Activated CD8-positive, alpha-beta T cell treated with anti-CD3 and anti-CD28 coated beads, Interleukin-2, amount 10 ng/mL, durations not matched to agents 7 days and 5 days (primary cell): Measurements from ENCODE around the gene WDFY4. TPM values are rescaled to one million over a fixed set of nuclear protein-coding genes. Genes with fewer than 3 reads are reported as not detected.

Source experiments
- ATAC-seq: fragments of 150-1000 bp; cut with Tn5 transposase; one replicate; pipeline ENCODE4 v1.10.0; 2021; ENCODE audit warnings: moderate library complexity
- CTCF ChIA-PET: fragments of 350-600 bp; sonication (Branson Sonifier 250); formaldehyde crosslinking; loops from one replicate; lab custom pipeline; 2021; ENCODE audit warnings: antibody characterized with exemption; lab: Charles Lee
- POLR2A ChIA-PET: fragments of 350-600 bp; sonication (Branson Sonifier 250); formaldehyde crosslinking; loops from one replicate; lab custom pipeline; 2021; ENCODE audit warnings: antibody characterized with exemption; lab: Charles Lee
- DNase-seq: peaks from one replicate; pipeline ENCODE4 v3.0.0-alpha.2; 2020
- H3K27ac Mint-ChIP-seq: one replicate; pipeline ENCODE4 v1.8.0; 2021; ENCODE audit warnings: mild to moderate bottlenecking, mixed read lengths
- H3K27me3 Mint-ChIP-seq: one replicate; pipeline ENCODE4 v1.8.0; 2021; ENCODE audit warnings: low read depth, mixed read lengths
- H3K36me3 Mint-ChIP-seq: one replicate; pipeline ENCODE4 v1.8.0; 2021; ENCODE audit warnings: low read depth, mixed read lengths
- H3K4me1 Mint-ChIP-seq: one replicate; pipeline ENCODE4 v1.8.0; 2021; ENCODE audit warnings: low read depth, mixed read lengths
- H3K4me3 Mint-ChIP-seq: one replicate; pipeline ENCODE4 v1.8.0; 2021; ENCODE audit warnings: mild to moderate bottlenecking, mixed read lengths
- H3K9me3 Mint-ChIP-seq: one replicate; pipeline ENCODE4 v1.8.0; 2022; ENCODE audit warnings: mixed read lengths; ENCODE audit not compliant: insufficient read depth
- total RNA-seq, 2 experiments: library from RNA; stranded (reverse); gene quantifications; one replicate each; pipeline ENCODE4 v1.2.3, GENCODE V29; 2021

The WDFY4 gene
- total RNA-seq, 2 experiments from 2014 or later = 0.16 to 0.37 TPM

DNA sequence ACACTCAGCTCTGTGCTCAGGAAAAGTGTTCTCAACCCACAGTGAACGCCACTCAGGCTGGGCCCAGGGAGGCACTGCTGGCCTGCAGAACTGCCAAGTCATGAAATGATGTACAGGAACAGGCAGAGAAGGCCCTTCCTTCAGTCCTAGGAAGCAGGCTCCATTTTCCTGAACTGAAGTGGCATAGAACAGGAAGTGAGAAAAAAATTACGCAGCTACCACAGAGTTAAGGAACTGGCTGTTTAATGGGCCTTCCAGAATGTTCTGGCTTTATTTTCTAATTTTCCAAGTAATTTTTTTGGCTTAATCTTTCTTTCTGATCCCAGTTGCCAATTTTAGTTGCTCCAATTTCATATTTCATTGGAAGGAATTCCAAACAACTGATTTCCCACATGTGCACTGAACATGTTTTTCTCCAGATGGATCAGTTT, 215.7 kb downstream of the WDFY4 start:
- ChIA-PET POLR2A (interaction anchor here (0.6 kb wide), 1 partner anchor 107 kb away, joined by 4 read pairs; no protein-coding TSS in a partner anchor), CTCF (no interaction called here)
- H3K4me3 Mint-ChIP-seq = no peak overlapping the region
- no peaks in the 10 kb centered on the region for H3K36me3 Mint-ChIP-seq
- DNase-seq = no peak
- H3K4me1 Mint-ChIP-seq = no peaks in the 10 kb centered on the region
- no peak overlapping the region for H3K27ac Mint-ChIP-seq
- no peaks in the 10 kb centered on the region for H3K9me3 Mint-ChIP-seq
- no peak for ATAC-seq
- no peaks in the 10 kb centered on the region for H3K27me3 Mint-ChIP-seq

GRCh38 chr10:48901319-48901718, 216.6 kb downstream of the WDFY4 start:
- no peaks in the 10 kb centered on the region for H3K36me3 Mint-ChIP-seq
- no peak overlapping the region for H3K4me3 Mint-ChIP-seq
- no peaks in the 10 kb centered on the region for H3K9me3 Mint-ChIP-seq
- DNase-seq (no peak), ATAC-seq (no peak)
- H3K27me3 Mint-ChIP-seq = no peaks in the 10 kb centered on the region
- no peak overlapping the region for H3K27ac Mint-ChIP-seq
- CTCF ChIA-PET = no interaction called here
- POLR2A ChIA-PET = no interaction called here
- H3K4me1 Mint-ChIP-seq = no peaks in the 10 kb centered on the region

DNA sequence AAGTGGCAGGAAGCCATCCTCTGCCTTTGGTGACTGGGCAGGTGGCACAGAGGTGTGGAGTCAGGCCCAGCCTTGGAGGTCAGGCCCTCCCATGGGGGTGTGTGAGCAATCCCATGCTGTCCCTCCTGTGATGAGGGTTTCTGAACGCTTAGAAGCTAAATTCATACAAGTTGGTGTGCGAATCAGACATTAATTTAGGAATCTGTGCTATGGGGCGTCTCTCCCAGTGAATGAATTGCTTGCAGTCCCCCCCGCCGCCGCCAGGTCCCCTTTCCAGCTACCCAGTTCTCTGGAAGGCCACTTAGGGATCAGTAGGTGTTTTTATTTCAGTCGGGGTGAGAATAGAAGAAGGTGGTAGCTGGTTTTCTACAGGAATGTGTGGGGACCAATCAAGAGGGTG, 217.4 kb downstream of the WDFY4 start:
- Mint-ChIP-seq H3K4me3 (no peak overlapping the region), H3K27ac (no peak overlapping the region), H3K27me3 (no peaks in the 10 kb centered on the region), H3K36me3 (no peaks in the 10 kb centered on the region), H3K4me1 (no peaks in the 10 kb centered on the region), H3K9me3 (no peaks in the 10 kb centered on the region)
- ATAC-seq = no peak
- POLR2A ChIA-PET = no interaction called here
- CTCF ChIA-PET = interaction anchor here (0.6 kb wide), 1 partner anchor 614 kb away, joined by 3 read pairs; no protein-coding TSS in a partner anchor
- DNase-seq = no peak

GRCh38 chr10:48903151-48903550, 218.5 kb downstream of the WDFY4 start:
- H3K27me3 Mint-ChIP-seq = peaks cover 4% of the 10 kb centered on the region
- no peak overlapping the region for H3K27ac Mint-ChIP-seq
- POLR2A ChIA-PET = no interaction called here
- no peaks in the 10 kb centered on the region for H3K9me3 Mint-ChIP-seq
- no peak for DNase-seq
- CTCF ChIA-PET = no interaction called here
- ATAC-seq = no peak
- H3K36me3 Mint-ChIP-seq = no peaks in the 10 kb centered on the region
- H3K4me3 Mint-ChIP-seq = no peak overlapping the region
- no peaks in the 10 kb centered on the region for H3K4me1 Mint-ChIP-seq

DNA sequence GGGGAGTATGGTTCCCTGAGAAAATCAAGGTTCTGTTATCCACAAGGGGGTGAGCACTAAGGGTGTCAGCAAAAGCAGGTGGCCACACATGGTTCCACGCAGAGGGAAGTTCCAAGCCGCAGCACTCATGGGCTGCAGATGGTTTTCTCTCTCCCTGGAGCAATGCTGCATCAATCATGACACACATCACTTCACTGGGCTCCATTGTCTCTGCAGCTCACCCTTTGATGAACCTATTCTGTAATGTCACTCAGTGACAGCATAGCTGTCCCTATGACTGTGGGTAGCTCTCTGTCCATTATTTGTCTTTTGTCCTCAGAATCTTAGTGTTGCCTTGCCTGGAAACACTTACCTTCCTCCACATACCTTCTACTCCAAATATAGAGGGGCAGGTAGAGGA, 220.2 kb downstream of the WDFY4 start:
- no peak for ATAC-seq
- POLR2A ChIA-PET = no interaction called here

GRCh38 chr10:48905311-48905710, 220.6 kb downstream of the WDFY4 start:
- H3K27ac Mint-ChIP-seq = no peak overlapping the region
- H3K36me3 Mint-ChIP-seq = no peaks in the 10 kb centered on the region
- H3K9me3 Mint-ChIP-seq = no peaks in the 10 kb centered on the region
- H3K27me3 Mint-ChIP-seq = peaks cover 4% of the 10 kb centered on the region
- ATAC-seq (no peak), DNase-seq (no peak)
- H3K4me3 Mint-ChIP-seq = no peak overlapping the region
- ChIA-PET CTCF (no interaction called here), POLR2A (no interaction called here)
- H3K4me1 Mint-ChIP-seq = no peaks in the 10 kb centered on the region

More for the DNA sequence above, 220.2 kb downstream of the WDFY4 start:
- CTCF ChIA-PET = no interaction called here
- Mint-ChIP-seq H3K27me3 (peaks cover 4% of the 10 kb centered on the region), H3K4me3 (no peak overlapping the region), H3K9me3 (no peaks in the 10 kb centered on the region), H3K4me1 (no peaks in the 10 kb centered on the region), H3K36me3 (no peaks in the 10 kb centered on the region), H3K27ac (no peak overlapping the region)
- DNase-seq = no peak

GRCh38 chr10:48906841-48907240, 222.2 kb downstream of the WDFY4 start:
- Mint-ChIP-seq H3K9me3 (no peaks in the 10 kb centered on the region), H3K4me1 (no peaks in the 10 kb centered on the region), H3K27ac (no peak overlapping the region), H3K36me3 (no peaks in the 10 kb centered on the region), H3K27me3 (peaks cover 6% of the 10 kb centered on the region), H3K4me3 (no peak overlapping the region)
- ATAC-seq (no peak), DNase-seq (no peak)
- ChIA-PET POLR2A (no interaction called here), CTCF (no interaction called here)

DNA sequence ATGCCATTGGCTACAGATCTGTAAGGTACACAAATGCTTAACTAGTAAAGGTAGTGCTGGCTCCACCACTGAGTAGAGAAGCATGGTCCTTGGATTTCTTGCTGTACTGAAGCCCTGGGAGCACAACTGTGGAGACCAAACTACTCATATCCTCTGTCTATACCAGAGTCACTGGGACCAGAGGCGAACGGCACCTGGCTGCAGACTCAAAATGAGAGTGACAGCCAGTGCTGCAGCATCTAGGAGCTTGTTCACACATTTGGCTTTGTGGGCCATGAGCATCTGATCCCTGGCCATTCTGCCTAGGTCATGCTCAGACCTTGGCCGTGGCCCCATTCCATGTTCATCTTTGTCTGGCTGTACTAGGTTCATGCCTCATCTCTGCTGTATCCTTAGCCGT, 223.1 kb downstream of the WDFY4 start:
- no peaks in the 10 kb centered on the region for H3K36me3 Mint-ChIP-seq
- no peak for DNase-seq
- H3K4me3 Mint-ChIP-seq = no peak overlapping the region
- H3K27ac Mint-ChIP-seq = no peak overlapping the region
- CTCF ChIA-PET = no interaction called here
- H3K27me3 Mint-ChIP-seq = peaks cover 6% of the 10 kb centered on the region
- POLR2A ChIA-PET = no interaction called here
- no peaks in the 10 kb centered on the region for H3K9me3 Mint-ChIP-seq
- H3K4me1 Mint-ChIP-seq = no peaks in the 10 kb centered on the region
- no peak for ATAC-seq

- no peak overlapping the region for H3K27ac Mint-ChIP-seq
- DNase-seq (no peak), ATAC-seq (no peak)
- no peak overlapping the region for H3K4me3 Mint-ChIP-seq
- H3K4me1 Mint-ChIP-seq = no peaks in the 10 kb centered on the region
- ChIA-PET POLR2A (no interaction called here), CTCF (no interaction called here)
- H3K9me3 Mint-ChIP-seq = no peaks in the 10 kb centered on the region
- H3K36me3 Mint-ChIP-seq = no peaks in the 10 kb centered on the region
- H3K27me3 Mint-ChIP-seq = peaks cover 6% of the 10 kb centered on the region
These were observed 225.9 kb downstream of the WDFY4 start for GRCh38 chr10:48910548-48910947.

GRCh38 chr10:48913674-48914073, 229.0 kb downstream of the WDFY4 start:
- no peaks in the 10 kb centered on the region for H3K36me3 Mint-ChIP-seq
- ChIA-PET CTCF (no interaction called here), POLR2A (no interaction called here)
- H3K27ac Mint-ChIP-seq = no peak overlapping the region
- H3K27me3 Mint-ChIP-seq = peaks cover 8% of the 10 kb centered on the region
- ATAC-seq (no peak), DNase-seq (no peak)
- no peaks in the 10 kb centered on the region for H3K9me3 Mint-ChIP-seq
- no peaks in the 10 kb centered on the region for H3K4me1 Mint-ChIP-seq
- no peak overlapping the region for H3K4me3 Mint-ChIP-seq

GRCh38 chr10:48923748-48924147, 239.1 kb downstream of the WDFY4 start:
- POLR2A ChIA-PET = no interaction called here
- no peak for DNase-seq
- no peak for ATAC-seq
- CTCF ChIA-PET = no interaction called here
- no peak overlapping the region for H3K4me3 Mint-ChIP-seq
- H3K4me1 Mint-ChIP-seq = no peaks in the 10 kb centered on the region
- H3K36me3 Mint-ChIP-seq = no peaks in the 10 kb centered on the region
- H3K27ac Mint-ChIP-seq = no peak overlapping the region
- H3K9me3 Mint-ChIP-seq = no peaks in the 10 kb centered on the region
- peaks cover 11% of the 10 kb centered on the region for H3K27me3 Mint-ChIP-seq

GRCh38 chr10:48924988-48925387, 240.3 kb downstream of the WDFY4 start:
- H3K4me3 Mint-ChIP-seq = no peak overlapping the region

GRCh38 chr10:48926255-48926654, 241.6 kb downstream of the WDFY4 start:
- no peaks in the 10 kb centered on the region for H3K36me3 Mint-ChIP-seq
- ATAC-seq (no peak), DNase-seq (no peak)
- H3K9me3 Mint-ChIP-seq = no peaks in the 10 kb centered on the region
- H3K4me1 Mint-ChIP-seq = no peaks in the 10 kb centered on the region
- ChIA-PET POLR2A (no interaction called here), CTCF (no interaction called here)
- peaks cover 5% of the 10 kb centered on the region for H3K27me3 Mint-ChIP-seq
- H3K27ac Mint-ChIP-seq = no peak overlapping the region
- H3K4me3 Mint-ChIP-seq = no peak overlapping the region

More at GRCh38 chr10:48924988-48925387, 240.3 kb downstream of the WDFY4 start:
- H3K36me3 Mint-ChIP-seq = no peaks in the 10 kb centered on the region
- DNase-seq = no peak
- POLR2A ChIA-PET = no interaction called here
- no peaks in the 10 kb centered on the region for H3K4me1 Mint-ChIP-seq
- H3K27me3 Mint-ChIP-seq = peaks cover 5% of the 10 kb centered on the region
- ATAC-seq = no peak
- no peaks in the 10 kb centered on the region for H3K9me3 Mint-ChIP-seq
- no peak overlapping the region for H3K27ac Mint-ChIP-seq
- CTCF ChIA-PET = no interaction called here
